Nucleus accumbens (tissue), 56 donors: ENCODE measurements around the gene CCN6.

Experiments used
- DNase-seq, 56 donors: peaks; one replicate each; lab custom pipeline; 2025; lab: John Stamatoyannopoulos, UW

The CCN6 gene

GRCh38 chr6:112054001-112054400 lies at the start of gene CCN6:
Gene CCN6, plus strand, starts transcription at chr6:112054104. Its CDS starts 254 bp downstream, at chr6:112054358.
- peak in 2 of 56 donors; percentile 10 to 12 for DNase-seq

GRCh38 chr6:112004201-112005012 lies 49.5 kb upstream of the CCN6 start:
- DNase-seq = no peak

- DNase-seq = no peak
These were observed 48.9 kb upstream of the CCN6 start for GRCh38 chr6:112005013-112005371.

GRCh38 chr6:112007254-112007653 lies 46.6 kb upstream of the CCN6 start:
- no peak for DNase-seq

GRCh38 chr6:112007805-112008204 lies 46.1 kb upstream of the CCN6 start:
- DNase-seq = no peak

GRCh38 chr6:112008482-112008881 lies 45.4 kb upstream of the CCN6 start:
- DNase-seq = no peak

- peak in 2 of 56 donors; percentile 1 to 6 for DNase-seq
These were observed 43.6 kb upstream of the CCN6 start for GRCh38 chr6:112010328-112010727.

GRCh38 chr6:112013051-112013450 lies 40.9 kb upstream of the CCN6 start:
- DNase-seq = no peak

- DNase-seq = no peak
These were observed 39.4 kb upstream of the CCN6 start for GRCh38 chr6:112014483-112014882.

GRCh38 chr6:112015725-112016124 lies 38.2 kb upstream of the CCN6 start:
- DNase-seq = no peak

GRCh38 chr6:112016320-112016719 lies 37.6 kb upstream of the CCN6 start:
- no peak for DNase-seq

- DNase-seq = no peak
These were observed 36.7 kb upstream of the CCN6 start for GRCh38 chr6:112017169-112017568.

GRCh38 chr6:112017760-112018537 lies 36.0 kb upstream of the CCN6 start:
- no peak for DNase-seq

GRCh38 chr6:112018619-112019416 lies 35.1 kb upstream of the CCN6 start:
- peak in 2 of 56 donors; percentile 5 to 6 for DNase-seq

GRCh38 chr6:112019589-112019988 lies 34.3 kb upstream of the CCN6 start:
- DNase-seq = no peak

GRCh38 chr6:112021691-112022310 lies 32.1 kb upstream of the CCN6 start:
- DNase-seq = no peak

- DNase-seq = no peak
These were observed 31.2 kb upstream of the CCN6 start for GRCh38 chr6:112022749-112023148.

- DNase-seq = no peak
These were observed 29.4 kb upstream of the CCN6 start for GRCh38 chr6:112024464-112024863.

GRCh38 chr6:112026933-112027332 lies 27.0 kb upstream of the CCN6 start:
- DNase-seq = no peak

GRCh38 chr6:112027942-112028674 lies 25.8 kb upstream of the CCN6 start:
- no peak for DNase-seq
